Kidney capillary endothelial cell (primary cell): ENCODE data around the gene CACNA1H.

Experiments used
- DNase-seq: peaks from one replicate; pipeline ENCODE4 v3.0.0-alpha.2; 2018; ENCODE audit warnings: low spot score

The CACNA1H gene

DNA sequence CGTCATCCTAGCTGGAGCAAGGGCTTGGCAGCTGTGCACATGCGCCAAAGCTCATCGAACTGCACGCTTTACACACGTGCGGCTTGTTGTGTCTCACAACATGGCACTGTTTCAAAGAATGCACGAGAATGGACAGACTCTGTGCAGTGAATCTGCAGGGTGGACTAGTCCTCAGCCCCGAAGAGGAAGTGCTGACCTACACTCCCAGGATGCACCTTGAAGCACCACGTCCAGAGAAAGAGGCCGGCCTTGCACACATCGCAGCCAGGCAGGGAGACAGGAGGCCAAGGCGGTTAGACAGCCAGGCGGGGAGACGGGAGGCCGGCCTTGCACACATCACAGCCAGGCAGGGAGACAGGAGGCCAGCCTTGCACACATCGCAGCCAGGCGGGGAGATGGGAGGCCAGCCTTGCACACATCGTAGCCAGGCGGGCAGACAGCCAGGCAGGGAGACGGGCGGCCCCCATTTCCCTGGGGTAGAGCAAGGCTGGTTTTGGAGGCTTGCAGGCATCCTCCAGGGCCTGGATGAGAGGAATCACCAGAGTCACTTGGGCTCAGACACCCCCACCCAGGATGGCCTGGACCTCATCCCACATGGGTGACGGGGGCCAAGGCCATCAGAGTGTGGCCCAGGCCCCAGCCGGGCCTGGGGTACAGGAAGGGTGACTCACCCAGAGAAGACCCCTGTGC lies 9.0 kb upstream of the CACNA1H start:
- DNase-seq, result no peak

DNA sequence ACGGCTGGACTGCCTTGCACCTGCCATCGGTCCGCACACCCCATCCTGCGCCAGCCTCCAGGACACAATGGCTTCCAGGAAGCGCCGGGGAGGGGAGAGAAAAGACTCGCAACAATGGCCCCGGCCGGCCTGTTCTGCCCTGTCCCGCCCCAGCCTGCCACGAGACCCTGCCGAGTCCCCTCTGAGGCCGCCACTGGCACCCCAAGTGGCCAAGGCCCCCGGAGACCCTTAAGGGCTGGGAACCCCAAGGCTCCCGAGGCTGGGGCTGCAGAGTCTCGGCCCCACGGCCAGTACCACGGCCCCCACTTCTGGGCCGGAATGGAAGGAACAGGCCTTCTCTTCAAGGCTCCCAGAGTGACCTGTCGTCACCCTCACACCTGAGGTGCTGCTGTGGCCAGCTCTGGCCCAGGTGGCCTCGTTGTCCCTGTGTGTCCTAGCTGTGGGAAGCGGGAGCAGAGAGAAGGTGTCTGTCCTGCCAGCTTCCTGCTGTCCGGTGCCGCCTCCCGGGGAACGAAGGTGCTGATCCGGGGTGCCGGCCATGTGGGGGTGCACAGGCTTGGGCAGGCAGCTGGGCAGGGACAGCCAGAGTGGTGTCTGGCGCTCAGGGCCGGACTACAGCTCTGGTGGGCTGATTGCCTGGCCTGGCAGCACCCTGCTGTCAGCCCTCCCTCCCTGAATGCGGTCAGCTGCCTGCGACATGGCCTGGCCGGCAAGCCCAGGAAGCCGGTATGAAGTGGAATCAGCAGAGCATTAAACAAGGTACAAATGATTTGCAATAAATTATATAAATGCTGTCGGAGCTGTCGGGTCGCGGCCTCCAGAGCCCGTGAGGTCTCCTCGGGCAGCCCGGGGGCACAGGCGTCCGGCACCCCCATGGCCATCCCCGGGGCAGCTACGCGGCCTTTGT lies 8.2 kb upstream of the CACNA1H start:
- DNase-seq, result no peak

DNA sequence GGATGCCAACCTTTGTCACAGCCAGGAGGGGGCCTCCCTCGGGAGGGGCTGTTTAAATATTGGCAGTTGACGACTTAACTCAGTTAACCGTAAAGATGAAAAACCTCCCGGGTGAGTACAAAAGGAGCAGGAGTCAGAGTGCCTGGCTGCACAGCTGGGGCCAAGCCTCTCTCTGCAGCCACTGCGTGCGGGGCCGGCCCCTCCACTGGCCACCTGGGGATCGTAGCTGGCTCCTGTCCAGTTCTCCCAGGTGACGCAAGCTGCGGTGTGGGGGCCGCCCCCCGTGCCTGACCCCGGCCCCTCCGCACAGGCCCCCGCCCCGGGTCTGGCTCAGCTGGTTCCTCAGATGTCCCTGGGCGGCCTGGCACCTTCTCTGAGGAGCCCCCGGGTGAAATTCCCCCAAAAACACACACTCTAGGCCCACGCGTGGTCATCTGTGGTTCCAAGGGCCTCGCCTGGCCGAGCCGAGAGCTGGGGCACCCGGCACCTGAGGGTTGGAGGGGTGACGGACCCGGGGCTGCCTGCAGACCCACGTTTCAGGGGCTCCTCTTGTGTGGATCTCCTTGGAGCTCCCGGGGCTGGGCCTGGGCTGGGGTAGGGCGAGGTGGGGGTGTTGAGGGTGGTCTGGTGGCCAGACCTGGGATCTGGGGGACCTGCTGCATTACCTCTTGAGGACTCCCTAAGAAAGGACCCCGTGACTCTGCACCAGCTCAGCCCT lies 7.4 kb upstream of the CACNA1H start:
- no peak for DNase-seq

GRCh38 chr16:1146409-1146808 lies 6.5 kb upstream of the CACNA1H start:
- no peak for DNase-seq

DNA sequence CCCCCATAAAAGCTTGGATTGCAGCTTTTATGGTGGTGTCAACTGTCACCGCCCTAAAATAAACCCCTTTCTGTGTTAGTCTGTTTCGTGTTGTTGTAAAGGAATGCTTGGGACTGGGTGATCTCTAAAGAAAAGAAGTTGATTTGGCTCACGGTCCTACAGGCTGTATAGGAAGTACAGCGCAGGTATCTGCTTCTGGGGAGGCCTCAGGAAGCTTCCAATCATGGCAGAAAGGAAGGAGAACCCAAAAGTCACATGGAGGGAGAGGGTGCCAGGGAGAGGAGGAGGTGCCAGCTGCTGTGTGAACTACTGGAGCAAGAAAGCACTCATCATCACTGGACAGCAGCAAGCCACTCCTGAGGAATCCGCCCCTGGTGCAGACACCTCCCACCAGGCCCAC lies 5.9 kb upstream of the CACNA1H start:
- DNase-seq, result no peak

DNA sequence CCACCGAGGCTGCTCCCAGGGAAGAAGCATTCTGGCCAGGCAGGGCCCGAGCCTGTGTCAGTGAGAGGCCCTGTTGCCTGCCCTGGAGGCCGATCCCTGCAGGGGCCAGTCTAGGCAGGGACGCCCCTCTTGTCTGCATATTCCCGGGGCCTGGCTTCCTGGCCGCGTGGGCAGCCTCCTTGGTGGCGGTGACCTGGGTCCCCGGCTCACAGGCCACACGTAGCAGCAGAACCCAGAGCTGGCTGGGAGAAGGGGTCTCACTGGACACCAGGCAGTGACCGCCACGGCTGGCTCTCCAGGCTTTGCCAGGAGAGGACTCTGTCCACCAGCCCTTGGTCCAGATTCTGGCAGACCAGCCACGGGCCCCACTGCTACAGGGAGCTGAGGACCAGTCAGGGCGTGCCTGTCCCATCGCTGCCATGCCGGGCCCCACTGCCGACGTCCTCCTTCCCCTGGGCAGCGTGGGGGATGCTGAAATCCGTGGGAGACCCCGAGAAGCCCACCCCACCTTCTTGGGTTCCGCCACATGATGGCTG lies 3.7 kb upstream of the CACNA1H start:
- no peak for DNase-seq

DNA sequence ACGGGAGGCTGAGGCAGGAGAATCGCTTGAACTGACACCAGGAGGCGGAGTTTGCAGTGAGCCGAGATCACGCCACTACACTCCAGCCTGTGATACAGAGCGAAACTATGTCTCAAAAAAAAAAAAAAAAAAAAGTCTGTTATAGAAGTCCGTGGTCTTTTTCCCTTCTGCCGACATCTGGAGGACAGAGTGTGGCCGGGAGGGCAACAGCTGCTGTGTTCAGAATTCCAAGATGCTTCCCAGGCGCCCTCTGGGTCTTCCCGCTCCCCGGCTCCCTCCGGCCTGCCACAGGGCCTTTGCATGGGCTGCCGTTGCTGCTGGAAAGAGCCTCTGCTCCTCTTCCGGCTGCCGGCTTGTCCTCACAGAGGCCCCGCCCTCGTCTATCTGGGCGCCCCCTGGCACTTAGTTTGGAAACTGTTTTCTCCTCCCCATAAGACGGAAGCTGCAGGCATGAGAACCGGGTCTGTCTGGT lies 2.4 kb upstream of the CACNA1H start:
- DNase-seq, result no peak

GRCh38 chr16:1151424-1152122 lies 1.3 kb upstream of the CACNA1H start:
- no peak for DNase-seq

DNA sequence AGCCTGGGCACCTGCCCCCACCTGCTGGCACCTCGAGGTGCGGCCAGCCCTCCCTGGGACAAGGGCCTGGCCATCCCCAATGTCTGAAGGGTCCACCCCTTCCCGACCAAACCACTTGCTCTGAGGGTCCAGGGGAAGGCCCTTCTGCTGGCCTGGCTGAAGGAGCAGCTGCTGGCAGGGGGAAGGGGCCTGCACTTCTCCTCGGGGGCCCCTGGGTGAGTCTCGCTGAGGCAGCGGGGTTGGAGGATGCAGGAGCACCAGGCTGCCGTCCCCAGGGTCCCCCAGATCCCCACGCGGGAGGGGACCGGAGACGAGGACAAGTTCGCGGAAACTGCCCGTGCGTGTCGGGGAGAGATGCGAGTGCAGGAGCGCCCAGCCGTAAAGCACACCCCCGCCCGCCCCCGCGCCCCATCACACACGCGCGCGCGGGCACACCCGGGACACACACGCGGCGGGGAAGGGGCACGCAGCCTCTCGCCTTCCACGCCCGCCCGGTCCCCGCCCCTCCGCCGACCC lies 725 bp upstream of the CACNA1H start:
- DNase-seq, result no peak

- DNase-seq, result no peak
These were observed 714 bp downstream of the CACNA1H start for GRCh38 chr16:1153480-1154160.

DNA sequence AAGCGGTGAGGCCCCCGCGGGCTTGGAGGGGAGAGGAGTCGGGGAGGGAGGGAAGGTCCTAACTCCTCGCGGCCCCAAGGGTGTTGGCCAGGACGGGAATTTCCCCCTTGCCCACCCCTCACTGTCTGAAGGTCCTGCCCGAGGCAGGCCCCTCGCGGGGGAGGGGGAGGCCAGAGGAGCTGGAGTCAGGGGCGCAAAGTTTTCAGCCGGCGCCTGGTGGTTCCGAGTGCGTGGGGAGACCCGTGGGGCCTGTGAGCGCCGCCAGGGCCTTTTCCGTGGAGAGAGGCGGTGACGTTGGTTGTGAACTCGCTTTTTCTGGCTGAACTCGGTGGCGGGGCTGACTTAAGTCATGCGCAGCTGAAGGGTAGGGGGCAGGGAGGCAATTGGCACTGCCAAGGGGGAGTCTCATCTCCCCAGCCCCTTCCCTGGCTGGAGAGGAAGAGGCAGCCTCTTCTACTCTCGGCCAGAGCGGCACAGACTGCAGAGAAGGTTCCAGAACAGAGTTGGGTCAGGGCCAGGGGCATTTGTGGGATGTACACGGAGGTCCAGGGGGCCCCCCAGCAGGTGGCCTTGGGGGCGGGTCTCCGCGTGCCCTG lies 1.5 kb downstream of the CACNA1H start:
- no peak for DNase-seq

GRCh38 chr16:1154887-1155331 lies 2.0 kb downstream of the CACNA1H start:
- no peak for DNase-seq

DNA sequence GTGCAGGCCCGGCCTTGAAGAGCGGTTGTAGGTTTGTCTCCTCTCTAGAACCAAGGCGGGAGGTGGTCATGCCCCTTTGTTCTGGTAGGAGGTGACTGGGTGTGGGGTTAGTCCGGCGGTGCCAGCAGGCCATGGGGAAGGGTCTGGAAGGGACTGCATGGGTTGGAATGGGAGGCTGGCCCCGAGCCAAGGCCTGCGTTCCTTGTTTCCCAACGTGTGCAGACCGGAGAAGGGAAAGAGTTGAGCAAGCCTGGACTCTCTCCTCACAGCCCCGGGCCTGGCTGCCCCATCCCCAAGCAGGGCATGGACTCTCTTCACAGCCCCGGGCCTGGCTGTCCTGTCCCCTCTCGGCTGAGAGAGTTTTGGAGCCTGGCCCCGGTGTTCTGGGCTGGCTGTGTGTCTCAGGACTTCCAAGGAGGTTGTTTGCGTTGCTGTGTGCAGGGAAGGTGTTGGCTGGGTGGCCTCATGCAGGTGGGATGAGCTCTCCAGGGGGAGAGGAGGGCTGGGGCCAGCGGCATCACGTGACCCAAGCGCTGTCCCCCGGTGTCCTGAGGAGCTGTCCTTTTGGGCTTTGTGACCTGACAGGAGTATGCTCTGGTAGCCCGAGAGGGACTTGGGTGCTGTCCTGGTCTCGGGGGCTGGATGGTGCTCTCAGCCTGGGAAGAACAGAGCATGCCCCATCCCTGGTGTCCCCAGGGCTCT lies 2.6 kb downstream of the CACNA1H start:
- no peak for DNase-seq

DNA sequence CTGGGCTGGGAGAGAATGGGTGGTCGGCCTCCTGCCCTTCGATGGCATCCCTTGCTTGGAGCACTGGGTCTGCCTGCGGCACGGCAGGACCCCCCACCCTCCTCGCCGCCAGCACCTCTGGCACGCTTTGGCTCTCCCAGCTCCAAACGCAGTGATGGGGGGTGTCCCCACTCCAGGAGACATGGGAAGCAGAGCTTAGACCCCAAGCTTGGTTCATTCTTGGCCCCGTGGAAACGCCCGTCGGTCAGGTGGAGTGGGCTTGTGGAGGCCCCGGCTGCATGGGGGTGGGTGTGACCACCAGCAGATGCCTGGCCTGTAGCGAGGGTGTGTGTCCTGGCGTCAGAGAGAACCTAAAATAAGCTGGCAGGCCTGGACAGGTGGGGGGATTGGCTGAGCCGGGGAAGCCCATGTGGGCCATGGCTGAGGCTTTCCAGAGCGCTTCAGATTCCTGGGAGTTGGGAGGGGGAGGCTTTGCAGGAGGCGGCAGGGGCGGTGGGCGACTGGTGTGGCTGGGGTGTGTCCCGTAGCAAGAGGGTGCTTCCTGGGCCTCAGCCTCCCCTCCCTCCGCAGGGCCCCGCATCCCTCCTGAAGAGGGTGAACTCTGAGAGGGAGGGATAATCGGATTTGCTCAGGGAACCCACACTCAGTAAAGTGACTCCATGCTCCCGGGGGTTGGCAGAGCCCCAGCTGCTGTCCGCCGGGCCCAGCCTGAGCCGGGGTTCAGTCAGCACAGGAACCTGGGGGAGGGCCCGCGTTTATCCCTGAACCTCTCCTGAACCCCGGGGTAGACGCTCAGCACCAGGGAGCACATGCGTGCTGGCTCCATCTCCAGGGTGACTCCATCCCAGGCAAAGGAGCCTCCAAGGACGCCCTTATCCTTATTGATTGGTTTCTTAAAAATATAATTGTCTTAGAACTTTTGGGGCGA lies 3.4 kb downstream of the CACNA1H start:
- DNase-seq, result no peak

DNA sequence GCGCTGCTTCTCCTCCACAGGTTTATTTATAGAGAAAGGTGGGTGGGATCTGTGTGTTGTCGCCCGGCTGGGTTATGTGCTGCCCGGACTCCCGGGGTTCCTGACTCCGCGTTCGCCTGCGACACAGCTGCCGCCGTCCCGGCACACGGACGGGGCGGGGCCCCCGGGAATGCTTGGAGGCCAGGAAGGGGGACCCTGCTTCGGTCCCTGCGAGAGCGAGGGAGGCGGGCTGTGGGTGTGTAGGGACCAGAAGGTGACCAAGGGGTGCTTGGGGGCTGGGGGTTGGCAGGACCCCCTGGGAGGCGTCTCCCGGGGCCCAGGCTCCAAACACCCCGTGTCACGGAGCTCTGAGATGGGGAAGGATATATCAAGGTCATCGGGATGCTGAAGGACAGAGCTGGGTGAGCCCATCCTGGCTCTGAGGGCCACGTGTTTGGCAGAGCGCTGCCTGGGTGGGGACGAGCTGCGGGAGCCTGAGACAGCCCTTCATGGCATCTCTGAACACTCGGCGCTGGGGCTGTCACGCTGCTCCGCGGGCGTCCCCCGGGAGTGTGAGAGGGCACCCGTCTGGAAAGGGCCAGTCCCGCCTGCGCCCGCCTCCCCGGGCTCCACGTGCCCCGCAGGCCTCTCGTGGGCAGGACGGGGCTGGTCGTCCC lies 4.2 kb downstream of the CACNA1H start:
- no peak for DNase-seq

GRCh38 chr16:1157639-1158455 lies 4.9 kb downstream of the CACNA1H start:
- no peak for DNase-seq
